Gastrocnemius medialis (tissue), 4 donors: ENCODE data around the gene CHRM1.

Source experiments
- CTCF ChIP-seq, 5 experiments: fragments of 450-650 bp in 3 of 5; fragments of 200-600 bp in 2 of 5; sonication (generic) in 2 of 5; IDR thresholded peaks in 4 of 5; conservative IDR thresholded peaks in 1 of 5; 1 replicate in 4 of 5; 2 replicates in 1 of 5; pipeline ENCODE4 v1.5.1; 2016 to 2019; ENCODE audit warnings: antibody characterized with exemption in 5 of 5, mild to moderate bottlenecking in 3 of 5, moderate library complexity in 3 of 5
- POLR2A ChIP-seq, 2 donors: fragments of 450-650 bp; IDR thresholded peaks; one replicate each; pipeline ENCODE4 v1.6.1; 2017; ENCODE audit warnings: antibody characterized with exemption in 2 of 2, mild to moderate bottlenecking in 2 of 2, moderate library complexity in 2 of 2

- TF ChIP-seq CTCF (IDR thresholded peaks at IDR 0.05 in 4 of 5, conservative IDR thresholded peaks at IDR 0.05 in 1 of 5) (no peak), POLR2A (IDR thresholded peaks at IDR 0.05) (no peak)
Observed at GRCh38 chr11:62876712-62877111, 44.5 kb downstream of the CHRM1 start.
